ENCODE data around the gene C9orf40.

The C9orf40 gene

GRCh38 chr9:74940600-74940999 is 12.1 kb downstream of the C9orf40 start:
- DNase-seq (ENCODE audit: low read depth in 2 of 2), result no peak

- no peak for DNase-seq (ENCODE audit: low read depth in 2 of 2)
Measured at GRCh38 chr9:74935008-74935407, 17.7 kb downstream of the C9orf40 start.

DNA sequence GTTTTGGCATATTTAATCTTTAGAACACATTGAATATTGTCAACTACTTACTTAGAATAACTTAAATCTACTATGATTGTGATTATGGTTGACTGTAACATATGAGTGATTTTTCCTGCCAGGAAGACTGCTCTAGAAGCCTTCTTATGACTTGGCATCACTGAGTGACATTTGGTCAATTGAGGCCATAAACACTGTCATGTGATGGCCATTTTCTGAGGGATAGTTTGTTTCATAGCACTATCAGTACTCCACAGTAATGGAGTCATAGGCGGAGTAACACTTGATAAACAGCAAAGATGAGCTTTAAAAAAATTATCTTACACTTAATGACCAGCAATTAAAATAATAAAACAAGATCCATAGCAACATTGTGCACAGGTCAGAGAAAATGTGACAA is 31.0 kb downstream of the C9orf40 start:
- no peak for DNase-seq (ENCODE audit: low read depth in 2 of 2)

- DNase-seq (ENCODE audit: low read depth in 2 of 2), result no peak
Measured at GRCh38 chr9:74920944-74921626, 31.6 kb downstream of the C9orf40 start.

DNA sequence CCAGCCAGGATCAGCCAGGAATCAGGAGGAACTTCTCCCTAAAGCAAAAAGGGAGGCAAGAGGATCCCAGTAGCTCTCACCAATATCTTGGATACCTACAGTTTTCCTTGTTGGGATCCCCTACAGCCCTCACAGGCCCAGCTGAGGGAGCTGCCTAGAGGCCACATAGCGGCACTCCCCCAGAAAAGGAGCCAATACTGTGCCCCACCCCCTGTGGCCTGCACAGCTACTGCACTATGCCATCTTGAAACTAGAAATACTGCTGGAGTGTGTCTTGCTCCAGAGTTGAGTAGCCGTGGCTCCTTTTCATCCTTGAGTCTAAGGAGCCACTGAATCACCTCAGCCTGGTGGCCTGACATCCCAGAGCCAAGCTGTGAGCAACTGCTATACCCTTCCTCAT is 42.7 kb downstream of the C9orf40 start:
- no peak for DNase-seq (ENCODE audit: low read depth in 2 of 2)

DNA sequence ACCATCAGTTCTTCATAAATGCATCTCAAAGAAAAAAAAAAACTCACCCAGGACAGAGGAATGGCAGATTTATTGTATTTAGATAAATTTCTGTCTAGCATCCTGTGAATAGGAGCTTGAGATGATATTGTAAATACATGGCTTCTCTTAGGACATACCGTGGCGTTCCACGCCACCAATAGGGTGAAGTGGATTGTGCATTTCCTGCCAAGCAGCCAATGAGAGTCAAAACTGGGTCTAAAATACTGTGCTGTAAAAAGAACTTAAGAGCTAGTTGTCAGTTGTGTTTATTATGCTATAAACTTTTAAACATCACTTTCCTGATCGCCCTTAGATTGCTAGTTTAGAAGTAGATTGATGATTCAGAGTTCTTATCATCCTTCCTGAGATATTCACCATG is 44.0 kb downstream of the C9orf40 start:
- DNase-seq (ENCODE audit: low read depth in 2 of 2), result no peak

GRCh38 chr9:74907085-74907484 is 45.6 kb downstream of the C9orf40 start:
- DNase-seq (ENCODE audit: low read depth in 2 of 2), result no peak

- no peak for DNase-seq (ENCODE audit: low read depth in 2 of 2)
Measured at GRCh38 chr9:74901001-74901400, 51.7 kb downstream of the C9orf40 start.
